ENCODE measurements around the gene MBD5. TPM values are rescaled to one million over a fixed set of nuclear protein-coding genes. Genes with fewer than 3 reads are reported as not detected.
A peak's percentile ranks its signal among the peaks of the same experiment; 100 is the strongest.
"Not testable (repeated sequence)": the region's sequence is repeated elsewhere in the genome, so short reads cannot be mapped to it uniquely, and the experiment has no call there.

The MBD5 gene
- total and polyA plus RNA-seq, 12 donors = 5.6 to 61.7 (median 40.5) TPM

DNA sequence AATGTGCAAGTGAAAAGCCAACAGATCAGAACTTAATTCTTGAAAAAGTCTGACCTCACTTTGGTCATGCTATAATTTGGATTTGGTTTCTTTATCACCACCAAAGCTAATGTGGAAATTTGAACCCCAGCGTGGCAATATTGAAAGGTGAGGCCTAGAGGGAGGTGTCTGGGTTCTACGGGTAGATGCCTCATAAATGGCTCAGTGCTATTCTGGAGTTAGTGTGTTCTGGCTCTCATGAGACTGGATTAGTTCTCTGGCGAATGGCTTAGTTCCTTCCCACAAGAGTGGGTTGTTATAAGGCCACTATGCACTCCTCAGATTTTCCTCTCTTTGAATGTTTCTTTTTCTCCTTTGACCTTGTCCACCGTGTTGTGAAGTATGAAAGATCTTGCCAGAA is 22.7 kb upstream of the MBD5 start:
- Histone ChIP-seq H3K4me3 (no peak overlapping the region), H3K27me3 (no peaks in the 10 kb centered on the region), H3K36me3 (replicated peaks in 1 of 2) (no peaks in the 10 kb centered on the region), H3K27ac (no peak overlapping the region), H3K4me1 (replicated peaks in 1 of 2) (peaks cover 0 to 14% of the 10 kb centered on the region in 2 donors), H3K9me3 (replicated peaks in 1 of 3) (peaks cover 0 to 4% (median 0%) of the 10 kb centered on the region in 3 donors)
- TF ChIP-seq, protein P1, sequence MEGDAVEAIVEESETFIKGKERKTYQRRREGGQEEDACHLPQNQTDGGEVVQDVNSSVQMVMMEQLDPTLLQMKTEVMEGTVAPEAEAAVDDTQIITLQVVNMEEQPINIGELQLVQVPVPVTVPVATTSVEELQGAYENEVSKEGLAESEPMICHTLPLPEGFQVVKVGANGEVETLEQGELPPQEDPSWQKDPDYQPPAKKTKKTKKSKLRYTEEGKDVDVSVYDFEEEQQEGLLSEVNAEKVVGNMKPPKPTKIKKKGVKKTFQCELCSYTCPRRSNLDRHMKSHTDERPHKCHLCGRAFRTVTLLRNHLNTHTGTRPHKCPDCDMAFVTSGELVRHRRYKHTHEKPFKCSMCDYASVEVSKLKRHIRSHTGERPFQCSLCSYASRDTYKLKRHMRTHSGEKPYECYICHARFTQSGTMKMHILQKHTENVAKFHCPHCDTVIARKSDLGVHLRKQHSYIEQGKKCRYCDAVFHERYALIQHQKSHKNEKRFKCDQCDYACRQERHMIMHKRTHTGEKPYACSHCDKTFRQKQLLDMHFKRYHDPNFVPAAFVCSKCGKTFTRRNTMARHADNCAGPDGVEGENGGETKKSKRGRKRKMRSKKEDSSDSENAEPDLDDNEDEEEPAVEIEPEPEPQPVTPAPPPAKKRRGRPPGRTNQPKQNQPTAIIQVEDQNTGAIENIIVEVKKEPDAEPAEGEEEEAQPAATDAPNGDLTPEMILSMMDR (IDR thresholded peaks at IDR 0.05) = no peak
- 67 to 82% (median 74%) methylated on average over 4 of the region's 4 CpGs for WGBS, 4 donors
- intact Hi-C loops (cut with DNase I) = loop anchor here in 1 of 2 donors (10.0 kb wide), 1 partner anchor 507 kb away; no protein-coding TSS in a partner anchor
- no peak for DNase-seq

DNA sequence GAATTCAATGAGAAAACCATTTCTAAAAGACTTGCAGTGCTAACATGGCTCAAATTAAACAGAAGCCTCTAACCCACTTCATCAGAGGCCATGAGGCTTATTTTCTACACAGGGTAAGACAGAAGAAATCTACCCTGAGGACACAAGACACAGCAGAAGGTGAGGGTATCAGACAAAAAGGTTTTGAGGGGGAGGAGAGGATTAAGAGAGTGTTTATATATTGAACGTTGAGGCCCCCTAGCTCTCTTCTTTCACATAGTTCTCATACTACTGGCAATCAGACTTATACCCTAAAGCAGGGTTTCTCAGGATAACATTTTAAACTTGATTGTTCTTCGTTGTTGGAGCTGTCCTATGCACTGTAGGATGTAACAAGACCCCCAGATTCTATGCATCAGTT is 21.8 kb upstream of the MBD5 start:
- intact Hi-C loops (cut with DNase I) = loop anchor here in 1 of 2 donors (10.0 kb wide), 1 partner anchor 506 kb away; no protein-coding TSS in a partner anchor
- Histone ChIP-seq H3K4me1 (replicated peaks in 1 of 2) (peaks cover 0 to 14% of the 10 kb centered on the region in 2 donors), H3K27me3 (no peaks in the 10 kb centered on the region), H3K36me3 (replicated peaks in 1 of 2) (no peaks in the 10 kb centered on the region), H3K9me3 (replicated peaks in 1 of 3) (peaks cover 0 to 4% (median 0%) of the 10 kb centered on the region in 3 donors), H3K27ac (no peak overlapping the region), H3K4me3 (no peak overlapping the region)
- DNase-seq = no peak
- TF ChIP-seq POLR2A (IDR thresholded peaks at IDR 0.05) = no peak
- TF ChIP-seq, protein P1 (IDR thresholded peaks at IDR 0.05) = no peak
- 79 to 84% (median 80%) methylated on average over 2 of the region's 2 CpGs for WGBS, 4 donors

DNA sequence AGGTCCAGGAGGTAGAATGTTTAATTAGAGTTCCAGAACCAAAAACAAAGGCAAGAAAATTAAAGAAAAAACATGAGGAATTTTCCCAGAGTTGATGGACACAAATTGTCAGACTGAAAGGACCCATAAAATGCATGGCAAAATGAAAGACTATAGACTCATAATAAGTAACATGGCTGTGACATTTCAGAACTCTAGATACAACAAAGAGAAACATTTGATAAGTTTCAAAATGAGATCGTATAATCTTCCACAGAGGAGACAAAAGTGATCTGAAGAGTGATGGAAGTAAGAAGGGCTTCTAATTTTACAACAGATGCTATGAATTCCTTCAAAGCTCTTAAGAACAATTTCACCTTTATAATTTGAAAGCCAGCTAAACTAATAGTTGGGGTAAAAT is 20.8 kb upstream of the MBD5 start:
- H3K4me1 ChIP-seq (replicated peaks in 1 of 2) = peaks cover 0 to 14% of the 10 kb centered on the region in 2 donors
- TF ChIP-seq, protein P1 (IDR thresholded peaks at IDR 0.05) = no peak
- no peak overlapping the region for H3K4me3 ChIP-seq
- 85 to 95% (median 93%) methylated on average over 1 of the region's 1 CpG for WGBS, 4 donors
- H3K27me3 ChIP-seq = no peaks in the 10 kb centered on the region
- no peak overlapping the region for H3K27ac ChIP-seq
- no peak for DNase-seq
- H3K36me3 ChIP-seq (replicated peaks in 1 of 2) = no peaks in the 10 kb centered on the region
- peaks cover 0 to 4% (median 0%) of the 10 kb centered on the region in 3 donors for H3K9me3 ChIP-seq (replicated peaks in 1 of 3)
- intact Hi-C loops (cut with DNase I) = no loop called here

DNA sequence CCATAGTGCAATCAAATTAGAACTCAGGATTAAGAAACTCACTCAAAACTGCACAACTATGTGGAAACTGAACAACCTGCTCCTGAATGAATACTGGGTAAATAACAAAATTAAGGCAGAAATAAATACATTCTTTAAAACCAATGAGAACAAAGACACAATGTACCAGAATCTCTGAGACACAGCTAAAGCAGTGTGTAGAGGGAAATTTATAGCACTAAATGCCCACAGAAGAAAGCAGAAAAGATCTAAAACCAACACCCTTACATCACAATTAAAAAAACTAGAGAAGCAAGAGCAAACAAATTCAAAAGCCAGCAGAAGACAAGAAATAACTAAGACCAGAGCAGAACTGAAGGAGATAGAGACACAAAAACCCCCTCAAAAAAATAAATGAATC is 18.5 kb upstream of the MBD5 start:
- H3K4me1 ChIP-seq (replicated peaks in 1 of 2) = peaks cover 0 to 20% of the 10 kb centered on the region in 2 donors
- intact Hi-C loops (cut with DNase I) = not testable (repeated sequence)

DNA sequence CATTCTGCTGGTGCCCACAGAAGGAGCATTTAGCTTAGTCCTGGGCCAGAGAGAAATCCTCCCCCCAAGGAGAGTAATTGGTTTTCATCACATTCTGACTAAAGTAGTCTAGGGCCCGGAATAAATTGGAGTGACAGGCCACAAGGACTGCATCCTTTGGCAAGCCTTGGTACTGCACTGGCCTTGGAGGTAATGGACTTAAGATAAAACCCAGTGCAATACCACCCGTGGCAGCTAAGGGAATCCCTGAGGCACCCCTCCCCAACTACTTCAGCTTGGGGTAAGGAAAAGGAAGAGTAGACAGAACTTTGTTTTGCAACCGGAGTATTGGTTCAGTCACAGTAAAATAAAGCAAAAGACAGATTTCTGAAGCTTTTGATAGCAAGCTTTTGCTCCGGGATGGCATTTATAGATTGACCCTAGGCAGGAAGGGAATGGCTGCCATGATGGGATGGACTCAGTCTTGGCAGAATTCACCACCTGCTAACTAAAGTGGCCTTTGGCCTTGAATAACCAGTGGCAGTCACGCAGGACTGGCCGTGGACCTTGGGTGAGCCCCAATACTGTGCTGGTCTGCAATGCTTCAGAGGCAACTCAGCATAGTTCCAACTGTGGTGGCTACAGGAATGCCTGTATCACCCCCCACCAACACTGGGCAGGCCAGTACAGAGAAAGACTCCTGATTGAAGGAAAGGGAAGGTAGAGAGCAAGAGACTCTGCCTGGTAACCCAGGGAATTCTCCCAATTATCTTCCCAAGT is 14.5 kb upstream of the MBD5 start:
- DNase-seq = no peak
- TF ChIP-seq POLR2A (IDR thresholded peaks at IDR 0.05) = no peak
- TF ChIP-seq, protein P1 (IDR thresholded peaks at IDR 0.05) = peak in 1 of 6 experiments; percentile 19
- Histone ChIP-seq H3K4me3 (no peak overlapping the region), H3K36me3 (replicated peaks in 1 of 2) (no peaks in the 10 kb centered on the region), H3K9me3 (replicated peaks in 1 of 3) (peaks cover 0 to 4% (median 0%) of the 10 kb centered on the region in 3 donors), H3K27me3 (no peaks in the 10 kb centered on the region), H3K4me1 (replicated peaks in 1 of 2) (peaks cover 0 to 5% of the 10 kb centered on the region in 2 donors), H3K27ac (no peak overlapping the region)
- 58 to 68% (median 63%) methylated on average over 6 of the region's 6 CpGs for WGBS, 4 donors
- intact Hi-C loops (cut with DNase I) = no loop called here

More for the DNA sequence above, 18.5 kb upstream of the MBD5 start:
- H3K9me3 ChIP-seq (replicated peaks in 1 of 3); DNase-seq; H3K4me3 ChIP-seq; H3K36me3 ChIP-seq (replicated peaks in 1 of 2); H3K27me3 ChIP-seq; H3K27ac ChIP-seq: not testable (repeated sequence)

Data from adrenal gland (tissue), 12 donors.